Caco-2 (cell line): ENCODE measurements around the gene CD300H. TPM values are rescaled to one million over a fixed set of nuclear protein-coding genes. Genes with fewer than 3 reads are reported as not detected.

Source experiments
- BruUV-seq: library from RNA; stranded (reverse); fragments of 400-500 nt; replicated peaks from 2 replicates; lab custom pipeline; 2021; lab: Mats Ljungman, UMichigan
- CTCF ChIA-PET: fragments of 300-600 bp; sonication (Branson Sonifier 250); formaldehyde crosslinking; loops from one replicate; lab custom pipeline; 2022; ENCODE audit warnings: antibody characterized with exemption; lab: Charles Lee
- POLR2A ChIA-PET: fragments of 300-600 bp; sonication (Branson Sonifier 250); formaldehyde crosslinking; loops from one replicate; lab custom pipeline; 2022; ENCODE audit warnings: antibody characterized with exemption; lab: Charles Lee
- DNase-seq, 2 experiments: peaks; one replicate each; pipeline versions ENCODE4 v3.0.0 to v3.0.0-alpha.2; 2020 to 2022
- H3K27me3 ChIP-seq: replicated peaks from 2 replicates; pipeline ENCODE4 v1.6.0; 2011; ENCODE audit warnings: low read length; ENCODE audit not compliant: control insufficient read depth, insufficient read depth
- H3K36me3 ChIP-seq: 2 replicates; pipeline ENCODE4 v1.5.1; 2011; ENCODE audit warnings: low read length; ENCODE audit not compliant: control insufficient read depth, insufficient read depth
- H3K4me1 ChIP-seq: fragments of 250-450 bp; sonication (Bioruptor Pico); 2 replicates; pipeline ENCODE4 v1.5.1; 2020; ENCODE audit warnings: mild to moderate bottlenecking
- H3K4me3 ChIP-seq: 2 replicates; pipeline ENCODE4 v1.5.1; 2011; ENCODE audit warnings: low read depth, mild to moderate bottlenecking, control low read depth, low read length
- H3K9me3 ChIP-seq: fragments of 250-450 bp; sonication (Bioruptor Pico); 2 replicates; pipeline ENCODE4 v1.5.1; 2020; ENCODE audit warnings: mild to moderate bottlenecking, moderate library complexity
- H3K27ac Mint-ChIP-seq: one replicate; pipeline ENCODE4 v1.8.0; 2022; ENCODE audit warnings: mixed read lengths; ENCODE audit not compliant: unreplicated experiment
- H3K27me3 Mint-ChIP-seq: one replicate; pipeline ENCODE4 v1.8.0; 2022; ENCODE audit warnings: mixed read lengths; ENCODE audit not compliant: insufficient read depth, unreplicated experiment
- H3K36me3 Mint-ChIP-seq: one replicate; pipeline ENCODE4 v1.8.0; 2022; ENCODE audit warnings: mild to moderate bottlenecking, mixed read lengths; ENCODE audit not compliant: insufficient read depth, unreplicated experiment
- H3K4me1 Mint-ChIP-seq: one replicate; pipeline ENCODE4 v1.8.0; 2022; ENCODE audit warnings: low read depth, mixed read lengths; ENCODE audit not compliant: unreplicated experiment
- H3K4me3 Mint-ChIP-seq: one replicate; pipeline ENCODE4 v1.8.0; 2022; ENCODE audit warnings: mild to moderate bottlenecking, moderate library complexity, mixed read lengths; ENCODE audit not compliant: unreplicated experiment
- H3K9me3 Mint-ChIP-seq: one replicate; pipeline ENCODE4 v1.8.0; 2022; ENCODE audit warnings: mixed read lengths; ENCODE audit not compliant: unreplicated experiment
- intact Hi-C: fragments of 100-400 bp; cut with micrococcal nuclease; formaldehyde crosslinking; loops from one replicate; pipeline ENCODE4 v1.10.0; 2022; ENCODE audit not compliant: unreplicated experiment
- total RNA-seq: library from RNA; stranded (reverse); gene quantifications from 2 replicates; pipeline ENCODE4 v1.2.3, GENCODE V29; 2022
- TF ChIP-seq, protein P1 (sequence below), 2 experiments: fragments of 200-600 bp in 1 of 2; IDR thresholded peaks; 1 replicate in 1 of 2; 2 replicates in 1 of 2; pipeline versions ENCODE4 v1.5.1 to v1.8.0; 2011 to 2022; ENCODE audit warnings: antibody characterized with exemption in 1 of 2, control low read depth in 1 of 2, inconsistent platforms in 1 of 2, low read depth in 1 of 2, low read length in 1 of 2, mild to moderate bottlenecking in 1 of 2, moderate library complexity in 1 of 2; ENCODE audit not compliant: insufficient read depth in 1 of 2, severe bottlenecking in 1 of 2, unreplicated experiment in 1 of 2

The CD300H gene
- total RNA-seq, 1 experiment from 2014 or later: not detected

GRCh38 chr17:74513987-74514631 is 53.2 kb downstream of the CD300H start:
- TF ChIP-seq, protein P1, sequence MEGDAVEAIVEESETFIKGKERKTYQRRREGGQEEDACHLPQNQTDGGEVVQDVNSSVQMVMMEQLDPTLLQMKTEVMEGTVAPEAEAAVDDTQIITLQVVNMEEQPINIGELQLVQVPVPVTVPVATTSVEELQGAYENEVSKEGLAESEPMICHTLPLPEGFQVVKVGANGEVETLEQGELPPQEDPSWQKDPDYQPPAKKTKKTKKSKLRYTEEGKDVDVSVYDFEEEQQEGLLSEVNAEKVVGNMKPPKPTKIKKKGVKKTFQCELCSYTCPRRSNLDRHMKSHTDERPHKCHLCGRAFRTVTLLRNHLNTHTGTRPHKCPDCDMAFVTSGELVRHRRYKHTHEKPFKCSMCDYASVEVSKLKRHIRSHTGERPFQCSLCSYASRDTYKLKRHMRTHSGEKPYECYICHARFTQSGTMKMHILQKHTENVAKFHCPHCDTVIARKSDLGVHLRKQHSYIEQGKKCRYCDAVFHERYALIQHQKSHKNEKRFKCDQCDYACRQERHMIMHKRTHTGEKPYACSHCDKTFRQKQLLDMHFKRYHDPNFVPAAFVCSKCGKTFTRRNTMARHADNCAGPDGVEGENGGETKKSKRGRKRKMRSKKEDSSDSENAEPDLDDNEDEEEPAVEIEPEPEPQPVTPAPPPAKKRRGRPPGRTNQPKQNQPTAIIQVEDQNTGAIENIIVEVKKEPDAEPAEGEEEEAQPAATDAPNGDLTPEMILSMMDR (IDR thresholded peaks at IDR 0.05; ENCODE audit: insufficient read depth in 1 of 2, low read depth in 1 of 2, low read length in 1 of 2, severe bottlenecking in 1 of 2, unreplicated experiment in 1 of 2): no peak
- peaks cover 27% of the 10 kb centered on the region for H3K27me3 Mint-ChIP-seq
- BruUV-seq: no TSS peak

GRCh38 chr17:74512624-74513091 is 54.7 kb downstream of the CD300H start:
- Histone ChIP-seq H3K9me3 (peaks cover 9% of the 10 kb centered on the region), H3K27me3 (no peaks in the 10 kb centered on the region; the same call in 1 of the 2 replicates), H3K36me3 (no peaks in the 10 kb centered on the region), H3K4me3 (no peak overlapping the region), H3K4me1 (no peaks in the 10 kb centered on the region)
- H3K4me3 Mint-ChIP-seq: no peak overlapping the region
- peaks cover 19% of the 10 kb centered on the region for H3K36me3 Mint-ChIP-seq
- peaks cover 33% of the 10 kb centered on the region for H3K27me3 Mint-ChIP-seq
- BruUV-seq: no TSS peak
- POLR2A ChIA-PET: no interaction called here
- no peak overlapping the region for H3K27ac Mint-ChIP-seq
- DNase-seq: no peak
- TF ChIP-seq, protein P1 (IDR thresholded peaks at IDR 0.05; ENCODE audit: insufficient read depth in 1 of 2, low read depth in 1 of 2, low read length in 1 of 2, severe bottlenecking in 1 of 2, unreplicated experiment in 1 of 2): no peak
- H3K4me1 Mint-ChIP-seq: no peaks in the 10 kb centered on the region
- intact Hi-C loops: no loop called here
- CTCF ChIA-PET: no interaction called here
- no peaks in the 10 kb centered on the region for H3K9me3 Mint-ChIP-seq

More at GRCh38 chr17:74513987-74514631, 53.2 kb downstream of the CD300H start:
- intact Hi-C loops: no loop called here
- Mint-ChIP-seq H3K27ac (peak overlapping the region; percentile 90), H3K4me3 (peak overlapping the region; percentile 53), H3K9me3 (peaks cover 11% of the 10 kb centered on the region), H3K4me1 (no peaks in the 10 kb centered on the region), H3K36me3 (peaks cover 19% of the 10 kb centered on the region)
- H3K27me3 ChIP-seq: no peaks in the 10 kb centered on the region; the same call in 1 of the 2 replicates
- H3K9me3 ChIP-seq: peaks cover 16% of the 10 kb centered on the region
- H3K36me3 ChIP-seq: no peaks in the 10 kb centered on the region
- no peaks in the 10 kb centered on the region for H3K4me1 ChIP-seq
- DNase-seq: peak; percentile 60 to 65
- CTCF ChIA-PET: interaction anchor here (0.6 kb wide), 1 partner anchor 34 kb away, joined by 4 read pairs; no protein-coding TSS in a partner anchor
- no peak overlapping the region for H3K4me3 ChIP-seq
- POLR2A ChIA-PET: no interaction called here

GRCh38 chr17:74512036-74512435 is 55.3 kb downstream of the CD300H start:
- Histone ChIP-seq H3K36me3 (no peaks in the 10 kb centered on the region), H3K27me3 (no peaks in the 10 kb centered on the region; the same call in 1 of the 2 replicates), H3K4me1 (no peaks in the 10 kb centered on the region), H3K4me3 (no peak overlapping the region), H3K9me3 (peaks cover 9% of the 10 kb centered on the region)
- Mint-ChIP-seq H3K36me3 (peaks cover 19% of the 10 kb centered on the region), H3K27me3 (peaks cover 33% of the 10 kb centered on the region), H3K27ac (no peak overlapping the region), H3K4me3 (no peak overlapping the region), H3K9me3 (no peaks in the 10 kb centered on the region), H3K4me1 (no peaks in the 10 kb centered on the region)
- intact Hi-C loops: no loop called here
- no TSS peak for BruUV-seq
- TF ChIP-seq, protein P1 (IDR thresholded peaks at IDR 0.05; ENCODE audit: insufficient read depth in 1 of 2, low read depth in 1 of 2, low read length in 1 of 2, severe bottlenecking in 1 of 2, unreplicated experiment in 1 of 2): no peak
- ChIA-PET POLR2A (no interaction called here), CTCF (no interaction called here)
- DNase-seq: no peak

Other genes starting within 250 kb of the CD300H start
- gene KIF19, start 241.3 kb downstream of the CD300H start, total RNA-seq: not detected in 2 replicates
- gene BTBD17, start 205.6 kb downstream of the CD300H start, total RNA-seq: not detected in 2 replicates
- not detected in 2 replicates for gene GPR142, start 200.0 kb downstream of the CD300H start, total RNA-seq
- 75.0 and 83.2 TPM in 2 replicates for gene GPRC5C, start 135.4 kb downstream of the CD300H start, total RNA-seq
- gene CD300A, start 100.9 kb downstream of the CD300H start, total RNA-seq: not detected in 2 replicates
- gene CD300LB, start 36.0 kb downstream of the CD300H start, total RNA-seq: not detected in 2 replicates
- gene CD300C, start 21.4 kb downstream of the CD300H start, total RNA-seq: not detected in 2 replicates
- gene CD300LD, start 24.8 kb upstream of the CD300H start, total RNA-seq: not detected in 2 replicates
- gene CD300E, start 56.2 kb upstream of the CD300H start, total RNA-seq: not detected in 2 replicates
- gene CD300LF, start 145.4 kb upstream of the CD300H start, total RNA-seq: 2.2 and 2.4 TPM in 2 replicates
- 12.3 and 14.8 TPM in 2 replicates for gene RAB37, start 169.7 kb upstream of the CD300H start, total RNA-seq
- gene NHERF1, start 181.1 kb upstream of the CD300H start, total RNA-seq: 204 and 218 TPM in 2 replicates
- 84.5 and 89.5 TPM in 2 replicates for gene NAT9, start 208.8 kb upstream of the CD300H start, total RNA-seq